NT2/D1 (cell line): ENCODE results near the gene LRRC36.

Experiments
- SUZ12 ChIP-seq: IDR thresholded peaks from 2 replicates; pipeline ENCODE4 v1.6.1; 2011; ENCODE audit not compliant: insufficient read length, insufficient read depth; ENCODE audit errors: extremely low read depth
- YY1 ChIP-seq: IDR thresholded peaks from 2 replicates; pipeline ENCODE4 v1.6.1; 2011; ENCODE audit not compliant: insufficient read length, insufficient read depth
- ZNF274 ChIP-seq: IDR thresholded peaks from 2 replicates; pipeline ENCODE4 v1.6.1; 2011; ENCODE audit warnings: mild to moderate bottlenecking, low read depth, low read length

DNA sequence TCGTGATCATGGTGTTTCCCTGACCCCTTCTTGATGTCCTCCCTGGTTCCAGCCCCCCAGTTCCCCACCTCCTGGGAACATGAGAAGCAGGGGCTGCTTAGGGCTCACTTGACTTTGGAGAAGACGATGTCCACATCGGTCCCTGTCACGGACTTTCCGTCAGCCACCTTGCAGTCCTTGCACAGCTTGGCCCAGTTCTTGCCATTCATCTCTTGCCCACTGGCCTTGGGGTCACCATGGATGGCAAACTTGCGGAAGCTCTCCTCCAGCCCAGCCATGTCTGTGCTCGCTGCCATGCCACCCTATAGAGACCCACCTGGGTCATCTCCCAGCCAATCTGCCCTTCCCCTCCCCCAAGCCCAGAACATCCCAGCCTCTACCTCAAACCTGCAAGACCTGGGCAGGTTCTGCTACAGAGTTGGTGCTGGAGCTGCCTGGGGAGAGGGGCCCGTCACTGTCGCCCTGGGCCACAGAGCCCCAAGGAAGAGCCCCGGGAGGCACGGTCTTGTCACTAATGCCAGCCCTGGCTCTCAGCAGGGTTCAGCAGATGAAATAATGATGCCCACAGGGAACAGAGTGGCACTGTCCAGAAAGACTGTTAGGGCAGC lies 64.3 kb downstream of the LRRC36 start:
- TF ChIP-seq YY1: no peak
- TF ChIP-seq SUZ12: no peak
- no peak for TF ChIP-seq ZNF274
